GM12801 (cell line): ENCODE results near the gene PDLIM4.

Source experiments
- TF ChIP-seq, protein P1 (sequence below): IDR thresholded peaks from one replicate; pipeline ENCODE4 v1.5.1; 2011; ENCODE audit warnings: control low read depth; ENCODE audit not compliant: insufficient read length; ENCODE audit errors: extremely low read depth

The PDLIM4 gene

DNA sequence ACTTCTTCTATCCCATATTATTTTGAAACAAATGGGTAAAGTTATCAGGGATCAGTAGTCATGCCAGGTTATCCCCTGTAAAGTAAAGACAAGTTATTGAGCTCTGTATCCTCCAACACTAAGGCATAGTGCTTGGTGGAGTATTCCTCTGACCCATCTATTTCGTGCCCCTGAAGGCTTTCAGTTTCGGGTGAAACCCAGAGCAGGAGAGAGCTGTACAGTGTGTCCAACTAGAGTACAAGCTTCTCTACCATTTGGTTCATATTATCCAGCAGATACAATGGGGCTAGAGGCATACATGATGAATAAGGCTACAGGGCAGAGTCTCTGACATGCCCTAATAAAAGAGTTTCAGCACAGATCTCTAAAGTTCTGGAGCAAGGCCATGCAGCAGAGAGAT, 33.5 kb downstream of the PDLIM4 start:
- TF ChIP-seq, protein P1, sequence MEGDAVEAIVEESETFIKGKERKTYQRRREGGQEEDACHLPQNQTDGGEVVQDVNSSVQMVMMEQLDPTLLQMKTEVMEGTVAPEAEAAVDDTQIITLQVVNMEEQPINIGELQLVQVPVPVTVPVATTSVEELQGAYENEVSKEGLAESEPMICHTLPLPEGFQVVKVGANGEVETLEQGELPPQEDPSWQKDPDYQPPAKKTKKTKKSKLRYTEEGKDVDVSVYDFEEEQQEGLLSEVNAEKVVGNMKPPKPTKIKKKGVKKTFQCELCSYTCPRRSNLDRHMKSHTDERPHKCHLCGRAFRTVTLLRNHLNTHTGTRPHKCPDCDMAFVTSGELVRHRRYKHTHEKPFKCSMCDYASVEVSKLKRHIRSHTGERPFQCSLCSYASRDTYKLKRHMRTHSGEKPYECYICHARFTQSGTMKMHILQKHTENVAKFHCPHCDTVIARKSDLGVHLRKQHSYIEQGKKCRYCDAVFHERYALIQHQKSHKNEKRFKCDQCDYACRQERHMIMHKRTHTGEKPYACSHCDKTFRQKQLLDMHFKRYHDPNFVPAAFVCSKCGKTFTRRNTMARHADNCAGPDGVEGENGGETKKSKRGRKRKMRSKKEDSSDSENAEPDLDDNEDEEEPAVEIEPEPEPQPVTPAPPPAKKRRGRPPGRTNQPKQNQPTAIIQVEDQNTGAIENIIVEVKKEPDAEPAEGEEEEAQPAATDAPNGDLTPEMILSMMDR: no peak

DNA sequence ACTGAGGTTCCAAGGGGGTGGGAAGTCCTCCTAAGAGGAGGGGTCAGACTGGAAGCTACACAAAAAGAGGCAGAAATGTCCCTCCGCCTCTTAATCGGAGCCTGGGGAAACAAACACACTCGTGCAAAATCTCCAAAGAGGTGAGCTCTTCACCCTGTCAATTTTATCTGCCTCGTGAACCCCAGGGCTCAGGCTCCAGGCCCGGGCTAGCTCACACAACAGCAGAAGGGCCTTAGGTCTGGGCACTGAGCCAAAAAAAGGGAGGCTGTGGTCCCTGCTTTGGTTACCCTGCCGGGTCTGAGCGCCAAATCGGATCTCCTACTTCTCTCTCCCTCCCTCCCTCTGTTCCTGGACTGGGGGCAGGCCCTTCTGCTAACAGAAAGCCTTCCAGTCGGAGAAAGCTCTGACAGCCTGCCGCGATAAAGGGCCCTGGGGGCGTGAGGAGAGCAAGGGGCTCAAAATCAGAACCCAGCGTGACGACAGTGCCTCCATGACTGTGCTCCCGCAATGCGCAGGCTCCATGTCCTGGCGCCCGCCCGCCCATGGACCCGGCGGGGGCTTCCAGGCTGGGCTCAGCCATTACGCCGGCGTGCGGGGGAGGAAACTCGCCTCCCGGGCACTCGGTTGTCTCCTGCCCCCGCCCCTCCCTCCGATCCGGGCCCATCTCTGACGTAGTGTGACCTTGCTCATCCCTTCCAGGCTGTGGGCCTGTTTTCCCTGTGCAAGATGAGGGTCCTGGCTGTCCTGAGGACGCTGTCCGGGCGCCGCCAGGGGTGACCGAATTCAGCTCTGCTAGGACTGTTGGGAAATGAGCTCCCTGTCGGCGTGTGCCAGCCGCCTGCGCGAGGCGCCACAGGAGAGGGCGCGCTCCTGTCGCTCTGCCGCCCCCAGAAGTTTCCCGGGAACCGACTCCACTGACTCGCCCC, 35.8 kb downstream of the PDLIM4 start:
- TF ChIP-seq, protein P1: no peak

DNA sequence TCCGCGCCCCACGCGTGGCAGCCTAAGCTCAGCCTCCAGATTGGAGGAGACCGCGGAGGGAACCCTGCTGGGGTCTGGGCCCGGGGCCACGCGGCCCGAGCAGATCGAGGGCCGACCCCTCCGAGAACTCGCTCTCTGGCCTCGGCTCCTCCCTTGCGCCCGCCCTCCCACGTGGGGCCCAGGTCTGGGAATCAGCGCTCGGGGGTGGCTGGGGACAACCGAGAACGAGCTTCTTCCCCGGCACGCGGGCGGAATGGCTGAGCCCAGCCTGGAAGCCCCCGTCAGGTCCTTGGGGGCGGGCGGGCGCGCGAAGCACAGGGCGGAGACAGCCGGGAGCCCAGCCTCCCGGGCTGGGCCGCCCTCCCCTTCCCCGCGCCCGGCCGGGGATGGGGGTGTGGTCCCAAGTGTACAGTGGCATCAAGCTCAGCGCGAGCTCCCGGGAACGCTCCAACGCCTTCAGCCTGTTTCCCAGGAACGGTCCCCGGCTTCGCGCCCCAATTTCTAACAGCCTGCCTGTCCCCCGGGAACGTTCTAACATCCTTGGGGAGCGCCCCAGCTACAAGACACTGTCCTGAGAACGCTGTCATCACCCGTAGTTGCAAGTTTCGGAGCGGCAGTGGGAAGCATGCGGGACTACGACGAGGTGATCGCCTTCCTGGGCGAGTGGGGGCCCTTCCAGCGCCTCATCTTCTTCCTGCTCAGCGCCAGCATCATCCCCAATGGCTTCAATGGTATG, 36.7 kb downstream of the PDLIM4 start, which contains the start of gene SLC22A4:
TSS of gene SLC22A4 (plus strand) at position 403 of the 736 bp plus-strand sequence. CDS start at position 626, 223 bp downstream.
- TF ChIP-seq, protein P1: no peak

GRCh38 chr5:132294728-132295504, 37.4 kb downstream of the PDLIM4 start:
- TF ChIP-seq, protein P1: no peak

GRCh38 chr5:132295505-132296411, 38.3 kb downstream of the PDLIM4 start:
- TF ChIP-seq, protein P1: no peak

DNA sequence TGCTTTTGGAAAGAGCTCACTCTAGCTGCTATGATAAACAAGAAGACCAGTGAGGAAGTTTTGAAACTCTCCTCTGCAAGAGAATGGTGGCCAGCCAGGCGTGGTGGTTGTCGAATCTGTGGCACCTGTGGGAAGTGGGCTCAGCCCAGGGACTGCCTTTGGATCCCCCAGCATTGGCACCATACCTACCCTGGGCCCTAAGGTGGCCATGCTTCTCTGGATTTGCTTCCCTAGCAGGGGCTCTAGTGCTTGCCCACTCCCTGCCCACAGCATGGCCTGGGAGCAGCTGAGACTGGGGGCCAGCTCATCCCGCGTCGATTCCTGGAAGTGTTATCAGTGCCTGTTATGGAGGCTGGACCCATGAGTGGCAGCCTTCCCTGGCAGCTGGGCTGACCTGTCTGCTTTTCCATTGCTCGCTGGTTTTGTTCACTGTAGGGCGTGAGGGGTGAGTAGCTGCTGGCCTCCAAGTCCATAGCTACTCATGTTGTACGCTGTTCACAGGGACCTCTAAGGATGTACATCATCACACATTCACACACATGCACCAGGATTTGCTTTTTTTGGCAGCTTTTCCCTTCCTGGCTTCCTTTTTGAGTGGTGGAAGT, 39.0 kb downstream of the PDLIM4 start:
- TF ChIP-seq, protein P1: no peak
